GM12892 (cell line): ENCODE measurements around the gene KIRREL3.

Source experiments
- POLR2A ChIP-seq: IDR thresholded peaks from 2 replicates; pipeline ENCODE4 v1.6.1; 2011; ENCODE audit warnings: low read depth, low read length, control low read depth
- POLR2AphosphoS5 ChIP-seq: IDR thresholded peaks from 2 replicates; pipeline ENCODE4 v1.6.1; 2011; ENCODE audit warnings: low read depth, low read length, control low read depth

DNA sequence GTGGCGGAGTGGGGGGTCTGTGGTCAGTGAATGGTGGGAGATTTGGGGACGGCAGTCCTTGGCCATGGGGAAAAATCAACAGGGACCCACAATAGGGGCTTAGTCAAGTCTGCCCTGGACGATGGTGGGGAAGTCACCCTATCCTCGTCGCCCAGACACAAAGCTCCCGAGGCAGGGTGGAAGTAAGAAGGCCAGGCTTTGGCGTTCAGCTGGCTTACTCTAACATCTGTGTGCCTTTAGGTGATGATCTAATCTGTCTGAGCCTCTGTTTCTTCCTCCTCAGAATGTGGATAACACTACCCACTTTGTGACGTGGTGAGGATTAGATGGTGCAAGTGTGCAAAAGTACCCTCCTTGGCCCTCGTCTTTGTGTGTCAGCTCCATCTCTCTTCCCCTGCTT is 452.9 kb downstream of the KIRREL3 start:
- TF ChIP-seq POLR2A (no peak), POLR2AphosphoS5 (no peak)
